SW480 (cell line): ENCODE results near the gene SLC38A2.

Experiments used
- DNase-seq: peaks from one replicate; pipeline ENCODE4 v3.0.0-alpha.2; 2016; ENCODE audit warnings: low spot score

SLC38A2 gene

DNA sequence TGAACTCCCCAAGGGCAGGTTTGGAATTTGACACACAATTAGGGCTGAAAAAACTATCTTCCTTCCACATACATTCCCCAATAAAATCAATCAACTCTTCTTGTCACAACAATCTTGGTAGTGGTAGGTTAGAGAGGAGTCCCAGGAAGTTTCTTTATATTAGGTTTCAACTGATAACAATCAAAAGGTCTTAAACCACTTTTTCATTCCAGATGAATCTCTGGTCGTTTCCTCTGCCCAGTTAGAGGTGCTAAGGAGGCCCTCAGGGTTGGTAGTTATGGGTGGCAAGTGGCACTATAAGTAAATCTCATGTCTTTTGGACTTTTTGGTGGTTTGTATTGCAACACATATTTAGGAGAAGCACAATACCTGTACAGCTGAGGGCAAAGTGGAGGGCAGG, 1.7 kb upstream of the SLC38A2 start:
- DNase-seq: no peak

DNA sequence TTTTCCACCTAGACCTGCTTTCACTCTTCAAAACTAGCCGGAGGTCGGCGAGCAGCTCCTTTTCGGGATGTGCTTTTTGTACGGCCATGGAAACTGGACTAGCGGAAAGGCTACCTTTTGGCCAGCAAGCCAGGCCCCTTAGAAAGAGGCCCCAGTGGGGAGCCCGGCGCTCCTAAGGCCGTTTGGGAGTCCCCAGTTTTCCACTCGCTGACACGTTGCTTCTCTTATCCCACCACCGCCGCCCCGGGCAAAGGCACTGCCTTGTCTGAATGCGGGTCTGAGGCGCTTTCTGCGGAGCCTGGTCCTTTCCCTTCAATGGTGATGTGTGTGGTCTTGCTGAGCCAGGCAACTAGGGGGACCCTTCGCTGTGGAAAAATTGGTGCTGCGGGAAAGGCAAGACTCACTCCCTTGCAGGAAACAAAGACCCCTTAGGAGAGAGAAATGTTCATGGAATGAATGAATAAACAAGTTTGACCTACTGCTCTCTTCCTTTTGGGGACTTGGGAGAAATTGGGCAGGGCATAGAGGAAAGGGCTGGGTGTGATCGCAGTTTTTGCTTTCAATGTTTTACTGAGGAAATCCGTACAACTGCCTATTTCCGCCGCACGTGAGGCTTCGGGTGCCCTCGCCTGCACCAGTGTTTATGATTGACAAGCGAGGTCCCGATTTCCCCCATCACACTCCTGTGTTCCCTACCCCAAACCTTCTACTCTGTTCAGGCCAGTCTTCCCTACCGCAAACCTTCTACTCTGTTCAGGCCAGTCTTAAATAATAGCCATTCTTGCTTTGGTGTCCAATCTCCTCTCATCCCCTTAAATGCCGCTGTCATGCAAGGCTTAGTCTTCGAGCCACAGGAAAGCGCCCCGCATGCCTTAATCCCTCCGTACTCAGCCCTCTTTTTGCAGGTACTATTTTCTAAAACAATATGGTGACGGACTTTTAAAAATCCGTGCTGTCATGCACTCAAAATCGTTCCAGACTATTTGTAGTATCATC, 1.0 kb upstream of the SLC38A2 start:
- peak; percentile 61 for DNase-seq

DNA sequence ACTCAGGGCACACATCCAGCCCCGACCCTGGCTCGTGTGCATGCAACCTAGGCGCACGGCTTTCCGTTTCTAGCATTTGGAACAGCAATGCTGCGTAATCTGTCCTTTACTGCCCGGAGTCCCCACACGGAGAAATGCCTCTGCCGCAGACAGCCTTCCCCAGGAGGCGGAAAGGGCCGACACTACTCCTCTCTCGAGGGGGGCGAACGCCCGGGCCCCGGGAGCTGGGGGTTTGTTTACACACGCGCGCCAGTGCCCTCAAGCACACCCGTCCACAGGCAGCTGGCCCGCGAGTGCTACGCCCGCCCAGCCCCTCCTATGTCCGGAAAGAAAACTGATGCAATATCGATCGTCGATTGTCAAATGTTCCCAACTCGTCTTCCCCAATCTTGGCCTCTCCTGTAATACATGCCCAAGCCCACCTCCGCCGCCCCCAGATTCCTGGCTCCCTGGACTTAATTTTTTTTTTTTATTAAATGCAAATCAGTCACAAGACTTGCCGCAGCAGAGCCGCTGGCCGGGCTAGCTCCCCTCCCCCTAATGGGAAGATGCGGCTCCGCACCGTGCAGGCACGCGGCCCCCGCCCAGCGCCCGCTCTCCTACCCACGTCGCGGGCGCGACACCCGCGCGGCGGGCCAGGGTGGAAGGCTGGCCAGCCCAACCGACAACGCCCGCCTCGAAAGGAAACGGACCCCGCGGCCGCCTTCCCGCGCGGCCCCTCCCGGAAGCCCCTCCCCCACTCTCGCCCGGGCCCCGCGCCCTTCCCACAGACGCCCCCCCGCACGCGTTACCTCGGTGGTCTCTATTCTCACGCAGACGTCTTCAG, 642 bp downstream of the SLC38A2 start:
- DNase-seq: peak; percentile 74

DNA sequence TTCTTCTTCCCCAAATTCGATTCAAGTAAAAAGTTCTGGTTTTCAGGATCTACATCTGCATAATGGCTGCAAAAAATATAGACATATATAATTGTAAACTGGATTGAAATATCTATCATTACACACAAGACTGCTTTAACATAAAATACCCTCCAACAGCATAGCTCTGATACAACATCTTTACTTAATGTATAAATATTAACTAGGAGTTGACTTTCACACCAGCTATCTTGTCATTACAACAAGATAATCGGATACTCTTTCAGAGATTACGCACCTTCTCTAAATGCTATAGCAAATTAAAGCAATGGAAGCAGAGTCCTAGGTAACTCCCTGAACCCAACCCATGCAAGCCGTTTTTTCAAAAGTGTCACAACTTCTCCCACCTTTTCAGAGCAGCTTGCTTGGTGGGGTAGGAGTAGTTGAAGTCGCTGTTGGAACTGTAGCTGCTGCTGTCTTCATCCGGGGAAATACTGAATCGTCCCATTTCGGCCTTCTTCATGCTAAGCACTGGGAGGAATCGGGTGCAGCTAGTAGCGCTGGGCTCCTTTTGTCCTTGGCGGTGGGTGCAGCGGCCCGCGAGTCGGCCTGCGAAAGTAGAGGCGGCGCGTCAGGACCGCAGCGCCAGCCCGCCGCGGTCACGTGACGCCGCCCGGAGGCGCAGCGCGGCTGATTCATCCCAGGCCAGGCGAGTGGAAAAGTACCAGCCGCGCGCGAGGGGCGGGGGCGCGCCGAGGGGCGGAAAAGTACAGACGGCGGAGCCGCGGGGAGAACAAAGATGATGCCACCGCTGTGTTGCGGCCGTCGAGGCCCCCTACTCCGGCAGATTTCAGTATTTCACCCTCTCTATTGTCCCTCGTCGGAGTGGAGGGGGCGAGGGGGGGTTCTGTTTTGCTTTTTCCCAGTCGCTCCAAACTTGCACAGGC, 1.5 kb downstream of the SLC38A2 start:
- DNase-seq: peak; percentile 85

DNA sequence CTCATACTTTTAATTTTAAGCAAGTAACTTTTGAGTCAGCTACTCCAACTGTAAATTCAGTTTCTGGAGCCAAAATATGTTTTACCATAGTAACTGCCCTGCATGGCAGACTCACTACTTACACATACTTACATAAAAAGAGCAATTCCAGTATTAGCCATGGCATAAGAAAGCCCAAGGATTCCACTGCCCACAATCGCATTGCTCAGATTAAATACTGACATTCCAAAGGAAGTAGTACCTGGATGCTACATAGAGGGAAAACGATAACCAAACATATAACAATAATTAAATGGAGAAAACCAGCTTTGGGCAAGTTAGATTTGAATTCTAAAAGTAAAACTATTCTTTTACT, 2.2 kb downstream of the SLC38A2 start:
- DNase-seq: no peak

DNA sequence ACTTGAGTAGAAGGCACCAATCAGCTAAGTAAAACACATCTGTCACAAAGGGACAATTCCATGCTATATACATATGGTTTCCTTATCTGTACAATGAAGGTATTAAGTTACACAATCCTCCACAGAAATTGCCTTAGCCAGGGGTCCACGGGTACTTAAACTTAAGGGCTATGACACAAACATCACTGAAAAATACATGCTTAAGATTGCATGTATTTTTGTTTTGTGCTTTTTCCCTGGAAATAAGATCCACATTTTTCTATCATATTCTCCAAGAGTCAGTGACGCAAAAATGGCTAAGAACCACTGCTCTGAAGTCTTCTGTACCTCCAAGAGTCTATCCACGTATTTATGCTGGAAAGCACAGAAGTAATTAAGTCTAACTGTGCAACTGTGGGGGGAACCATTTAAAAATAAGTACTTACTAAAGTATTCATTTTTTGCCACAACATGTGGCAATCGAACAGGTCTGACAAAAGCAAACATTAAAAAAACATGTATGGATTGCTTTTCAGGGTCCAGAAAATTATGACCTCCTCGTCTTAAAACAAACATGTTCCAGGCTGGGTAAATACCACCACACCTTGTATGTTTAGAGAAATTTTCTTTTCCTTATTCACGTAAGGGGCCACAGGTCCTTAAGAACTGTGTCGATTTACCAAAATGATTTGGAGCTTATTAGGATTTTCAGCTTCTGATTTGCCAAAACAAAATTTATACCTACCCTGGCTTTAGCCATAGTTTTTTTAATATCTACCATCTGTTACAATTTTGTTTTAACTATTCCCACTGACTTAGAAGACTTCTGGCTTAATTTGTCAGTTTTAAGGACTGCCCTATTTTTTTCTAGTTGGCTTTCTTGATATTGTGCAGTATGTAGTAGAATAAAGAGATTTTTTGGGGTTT, 2.8 kb downstream of the SLC38A2 start:
- no peak for DNase-seq

DNA sequence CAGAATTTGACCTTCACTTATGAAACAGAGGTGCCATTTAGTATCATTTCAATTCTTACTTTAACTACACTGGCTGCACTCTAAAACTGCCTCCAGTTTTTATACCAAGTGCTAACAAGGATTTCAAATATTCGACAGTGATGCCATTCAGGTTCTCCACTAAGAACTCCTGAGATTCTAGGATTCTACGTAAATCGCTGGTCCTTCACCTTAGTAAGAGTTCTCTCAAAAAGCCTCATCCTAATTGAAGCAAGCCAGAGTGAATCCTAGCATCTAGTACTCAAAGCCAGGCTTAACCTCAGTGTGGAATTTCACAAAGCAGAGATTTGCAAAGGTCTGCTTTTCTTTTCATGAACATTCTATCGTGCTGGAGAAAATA, 3.5 kb downstream of the SLC38A2 start:
- no peak for DNase-seq

DNA sequence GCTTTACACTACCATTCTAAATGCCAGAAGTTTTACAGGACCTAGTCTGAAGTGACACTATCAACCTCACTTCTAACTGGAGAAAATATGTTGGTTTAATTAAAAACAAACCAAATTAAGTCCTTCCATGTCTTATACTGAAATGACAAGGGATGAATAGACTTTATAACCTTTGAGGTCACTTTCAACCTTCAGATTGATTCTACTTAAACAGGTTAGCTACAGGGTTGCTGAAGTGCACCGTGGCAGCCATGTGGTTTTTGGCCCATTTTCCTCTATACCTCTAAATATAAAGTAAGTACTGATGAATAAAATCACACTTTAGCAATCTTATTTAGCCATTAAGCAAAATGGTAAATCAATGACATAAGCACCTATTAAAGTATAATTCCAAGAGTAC, 3.9 kb downstream of the SLC38A2 start:
- DNase-seq: no peak

DNA sequence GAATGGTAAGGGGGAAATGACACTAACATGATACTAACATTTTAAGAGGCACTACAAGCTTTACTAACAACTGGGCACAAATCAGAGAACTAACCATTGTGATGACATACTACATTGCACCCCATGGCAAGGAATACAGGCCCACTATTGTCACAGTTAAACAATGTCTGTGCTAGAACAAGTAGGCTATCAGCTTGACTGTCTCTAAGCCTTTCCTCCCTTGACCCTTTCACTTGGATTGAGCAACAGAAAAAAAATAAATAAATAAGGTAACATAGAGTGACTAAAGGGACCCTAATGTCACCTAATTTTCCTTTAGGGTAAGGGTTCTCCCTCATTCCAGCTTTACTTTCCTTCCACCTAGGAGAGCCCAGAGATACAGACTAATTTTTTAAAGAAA, 4.4 kb downstream of the SLC38A2 start:
- DNase-seq: no peak

DNA sequence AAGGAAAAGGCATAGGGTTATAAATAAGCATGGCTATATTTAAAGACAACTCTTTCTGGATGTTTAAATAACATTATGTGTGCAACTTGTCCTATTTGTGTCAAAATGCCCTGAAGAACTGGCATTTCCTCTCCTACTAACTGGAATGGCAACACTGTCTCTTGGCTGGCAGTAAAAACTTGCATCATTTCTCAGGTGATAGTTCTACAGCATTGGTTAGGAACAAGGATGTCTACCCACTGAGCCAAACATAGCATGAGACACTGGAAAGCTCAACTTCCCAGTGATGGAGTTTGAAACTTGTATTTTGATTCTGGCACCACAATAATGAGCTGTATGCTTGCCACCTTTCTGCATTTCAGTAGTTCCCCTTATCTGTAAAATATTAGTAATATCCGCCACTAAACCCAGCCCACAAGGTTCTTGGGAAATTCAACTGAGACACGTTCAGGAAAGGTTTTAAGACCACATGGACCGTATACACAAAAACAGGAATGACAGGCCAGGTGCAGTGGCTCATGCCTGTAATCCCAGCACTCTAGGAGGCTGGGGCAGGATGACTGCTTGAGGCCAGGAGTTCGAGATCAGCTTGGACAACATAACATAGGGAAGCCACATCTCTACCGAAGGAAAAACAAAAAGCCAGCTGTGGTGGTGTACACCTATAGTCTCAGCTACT, 5.1 kb downstream of the SLC38A2 start:
- DNase-seq: no peak

DNA sequence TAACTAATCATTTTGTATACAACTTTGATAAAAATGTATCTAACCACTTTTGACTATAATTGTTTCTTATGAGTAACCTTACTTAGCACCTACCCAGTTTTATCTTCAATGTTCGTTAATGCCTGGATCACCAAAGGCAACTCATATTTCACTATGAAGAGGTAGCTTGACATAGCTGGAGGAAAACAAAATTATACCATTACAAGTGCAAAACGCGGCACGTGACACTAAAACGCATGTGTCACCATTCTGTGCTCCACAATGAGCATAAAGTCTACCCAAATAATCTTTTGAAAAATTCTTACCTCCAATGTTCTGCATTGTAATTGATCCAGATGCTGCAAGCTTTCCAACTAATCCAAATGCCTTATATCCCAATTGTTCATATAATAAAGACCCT, 5.8 kb downstream of the SLC38A2 start:
- no peak for DNase-seq

DNA sequence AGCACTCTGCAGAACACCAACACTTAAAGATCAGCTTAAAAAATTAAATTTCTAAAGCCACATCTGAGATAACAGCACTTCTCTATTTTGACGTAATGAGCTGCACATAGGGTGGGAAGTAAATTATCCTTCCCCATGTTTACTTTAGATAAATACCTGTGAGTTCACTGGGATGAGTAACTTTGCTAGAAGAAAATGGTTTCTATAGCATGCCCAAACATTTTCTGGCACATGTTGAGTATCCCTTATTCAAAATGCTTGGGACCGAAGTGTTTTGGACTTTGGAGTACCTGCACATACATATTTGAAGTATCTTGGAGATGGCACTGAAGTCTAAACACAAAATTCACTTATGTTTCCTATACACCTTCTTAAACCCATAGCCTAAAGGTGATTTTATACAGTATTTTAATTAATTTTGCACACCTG, 6.6 kb downstream of the SLC38A2 start:
- DNase-seq: no peak

DNA sequence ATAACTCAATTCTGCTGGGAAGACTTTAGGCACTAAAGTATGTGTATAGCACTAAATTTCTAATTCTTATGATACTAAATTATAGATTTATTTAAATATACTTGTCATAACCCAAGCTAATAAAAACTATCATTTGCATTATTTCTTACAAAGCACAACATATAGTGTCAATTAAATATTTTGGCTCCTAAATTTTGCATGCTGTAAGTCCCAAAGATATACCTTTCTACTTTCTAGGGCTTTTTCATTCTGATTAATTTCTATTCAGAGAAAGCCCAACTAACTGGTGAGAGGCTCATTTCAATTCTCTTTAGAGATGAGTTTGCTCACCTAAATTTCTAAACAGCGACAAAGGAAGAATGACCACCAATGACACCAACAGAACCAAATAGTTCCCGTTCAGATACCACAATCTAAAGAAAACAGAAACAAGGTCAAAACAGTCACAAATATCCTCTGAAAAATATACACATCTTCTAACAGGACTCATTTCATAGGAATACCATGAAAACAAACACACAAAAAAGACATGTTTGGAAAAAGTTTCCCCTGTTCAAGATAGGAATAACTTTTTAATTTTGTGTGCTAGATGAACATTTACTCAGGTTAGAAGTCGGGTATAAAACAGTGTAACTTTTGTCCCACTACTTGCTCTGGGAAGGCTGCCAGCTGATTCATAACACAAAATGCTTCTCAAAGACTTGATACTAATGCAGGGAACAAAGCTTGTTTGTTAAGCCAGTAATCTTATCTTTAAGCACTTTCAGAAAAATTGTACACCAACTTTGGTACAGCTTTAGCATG, 7.6 kb downstream of the SLC38A2 start:
- DNase-seq: no peak

DNA sequence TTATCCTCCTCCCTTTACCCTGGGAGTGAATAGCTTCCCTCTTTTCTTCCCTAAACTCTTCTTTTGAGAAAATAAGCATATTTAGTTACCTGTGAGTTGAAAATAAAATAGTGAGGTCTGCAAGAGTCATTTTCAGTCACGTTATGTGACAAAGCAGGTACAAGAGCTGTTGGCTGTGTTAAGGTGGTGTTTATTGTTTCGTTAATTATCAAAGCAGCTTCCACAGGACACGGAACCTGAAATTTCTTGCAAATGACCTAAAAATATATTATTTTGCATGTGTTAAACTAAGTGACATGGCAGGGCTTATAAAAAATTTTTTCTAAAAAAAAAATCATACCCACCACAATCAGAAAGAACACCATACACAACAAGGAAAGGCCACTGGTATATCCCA, 8.3 kb downstream of the SLC38A2 start:
- DNase-seq: no peak

DNA sequence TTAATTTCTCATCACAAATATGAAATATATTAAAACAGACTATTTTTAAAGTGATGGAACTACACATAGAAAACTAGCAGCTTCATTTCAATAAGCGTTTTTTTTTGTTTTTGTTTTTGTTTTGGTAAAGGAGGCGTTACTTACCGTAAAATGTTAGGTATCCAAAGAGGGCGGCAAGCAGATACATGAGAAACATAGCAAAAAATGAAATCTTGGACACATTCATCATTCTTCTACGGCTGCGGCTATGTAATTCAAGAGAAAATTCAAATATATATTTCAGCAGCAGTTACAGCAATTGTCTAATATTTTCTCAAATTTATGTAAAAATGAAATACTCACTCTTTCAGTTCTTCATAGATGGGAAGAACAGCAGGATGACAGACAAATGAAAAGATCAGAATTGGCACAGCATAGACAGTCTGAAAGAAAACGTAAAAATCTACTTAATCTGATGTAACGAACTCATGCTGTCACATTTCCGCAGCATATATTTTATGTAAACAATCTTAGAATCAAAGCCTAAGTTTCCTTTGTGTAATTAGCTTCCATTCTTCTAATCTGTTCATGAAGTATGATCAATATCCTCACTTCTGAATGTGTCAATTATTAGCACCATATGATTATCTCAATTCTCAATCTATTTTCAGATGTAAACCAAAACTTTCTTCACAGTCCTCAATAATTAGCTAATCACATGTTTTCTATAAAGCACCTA, 8.8 kb downstream of the SLC38A2 start:
- DNase-seq: no peak

DNA sequence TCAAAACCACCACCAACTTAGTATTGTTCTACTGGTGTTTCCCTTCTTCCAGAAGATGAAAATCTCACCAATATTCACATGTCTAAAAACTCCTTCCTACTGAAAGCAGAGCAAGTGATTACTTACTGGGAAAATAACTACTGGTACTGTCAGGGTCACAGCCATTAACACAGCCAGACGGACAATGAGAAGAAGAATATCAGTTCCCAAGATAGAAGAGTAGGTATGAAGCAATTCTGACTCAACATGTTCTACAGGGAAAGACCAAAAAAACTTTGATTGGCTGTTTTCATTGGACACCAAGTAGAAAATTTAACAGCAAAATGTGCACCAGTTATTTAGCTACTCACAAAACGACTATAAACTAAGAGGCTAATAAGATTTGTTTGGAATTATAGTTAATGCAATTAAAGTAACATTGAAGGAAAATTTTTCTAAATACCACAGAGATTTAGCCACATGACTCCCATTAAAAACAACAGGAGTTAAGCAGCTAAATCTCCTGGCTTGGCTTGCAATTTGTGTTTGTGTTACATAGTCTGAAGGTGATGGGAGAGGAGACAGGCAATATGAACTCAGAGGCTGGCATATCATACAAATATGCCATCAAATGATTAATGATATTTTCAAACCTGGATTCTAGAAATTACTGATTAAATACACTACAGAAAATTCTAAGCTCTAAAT, 9.5 kb downstream of the SLC38A2 start:
- DNase-seq: no peak

DNA sequence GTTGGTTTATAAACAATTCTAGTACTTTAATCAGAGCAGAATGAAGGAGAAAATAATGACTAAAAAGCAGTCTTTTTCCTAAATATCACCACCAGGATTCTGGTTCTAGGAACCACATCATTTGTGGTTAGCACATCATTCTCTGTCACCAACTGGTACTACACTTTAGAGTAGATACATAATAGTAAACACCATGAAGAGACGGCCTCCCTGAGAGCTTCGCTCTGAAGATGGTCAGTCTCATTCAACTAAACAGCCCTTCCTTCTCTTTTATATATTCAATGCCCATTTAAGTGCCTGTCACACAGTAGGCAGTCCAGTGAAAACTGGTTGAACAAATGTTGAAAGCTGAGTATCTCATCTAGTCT, 10.9 kb downstream of the SLC38A2 start:
- no peak for DNase-seq

DNA sequence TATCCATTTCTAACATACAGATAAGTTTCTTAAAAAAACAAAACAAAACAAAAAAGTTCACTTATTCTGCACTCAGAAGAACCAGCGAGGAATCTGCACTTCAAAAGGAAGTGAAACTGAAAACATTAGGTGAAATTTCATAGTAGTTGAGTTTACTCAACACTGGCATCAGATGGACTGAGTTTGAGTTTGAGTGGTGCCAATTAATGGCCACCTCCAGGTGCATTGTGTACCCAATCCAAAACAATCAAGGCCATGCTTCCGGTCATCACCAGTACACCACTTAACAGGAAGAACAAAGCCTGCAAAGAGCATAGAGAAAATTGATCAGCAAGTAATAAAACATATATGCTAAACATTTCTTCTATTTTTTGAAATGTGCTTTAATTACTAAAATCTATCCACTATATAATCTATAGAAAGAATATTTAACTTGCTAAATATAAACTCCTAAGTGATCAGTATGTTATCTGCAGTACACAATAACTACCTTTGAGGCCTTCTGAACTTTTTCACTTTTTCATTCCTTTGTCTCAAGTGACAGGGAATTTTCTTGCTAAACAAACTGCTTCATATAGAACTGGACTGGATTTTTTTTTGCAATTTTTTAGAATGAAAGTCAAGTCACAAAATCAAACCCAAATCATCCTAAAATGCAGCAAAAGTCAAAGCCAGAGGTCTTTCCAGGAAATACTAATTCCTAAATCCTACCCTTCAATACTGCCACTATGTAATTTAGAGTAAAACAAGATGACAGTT, 11.5 kb downstream of the SLC38A2 start:
- no peak for DNase-seq
